OCI-LY1 (cell line): ENCODE data around the gene MMRN1.
"Not testable (repeated sequence)": the region's sequence is repeated elsewhere in the genome, so short reads cannot be mapped to it uniquely, and the experiment has no call there.

Experiments
- H2AFZ ChIP-seq: fragments of 200-600 bp; sonication (generic), shearing (Covaris generic); 2 replicates; pipeline ENCODE4 v1.6.0; 2014; ENCODE audit warnings: antibody characterized with exemption, mild to moderate bottlenecking, low read length
- H3F3A ChIP-seq: fragments of 200-600 bp; sonication (generic), shearing (Covaris generic); 2 replicates; pipeline ENCODE4 v1.6.0; 2014; ENCODE audit warnings: mild to moderate bottlenecking, antibody characterized with exemption, low read length, moderate library complexity; ENCODE audit not compliant: insufficient read depth
- H3K27ac ChIP-seq: fragments of 200-600 bp; sonication (generic); 2 replicates; pipeline ENCODE4 v1.5.1; 2014; ENCODE audit warnings: low read length, mixed run types, mild to moderate bottlenecking, low read depth; ENCODE audit not compliant: poor library complexity, severe bottlenecking
- H3K27me3 ChIP-seq: fragments of 200-600 bp; sonication (generic); 2 replicates; pipeline ENCODE4 v1.6.0; 2014; ENCODE audit warnings: antibody characterized with exemption, mild to moderate bottlenecking, low read length, moderate library complexity; ENCODE audit not compliant: insufficient read depth
- H3K36me3 ChIP-seq: fragments of 200-600 bp; sonication (generic); 2 replicates; pipeline ENCODE4 v1.6.1; 2014; ENCODE audit warnings: mild to moderate bottlenecking, antibody characterized with exemption, low read length, moderate library complexity, mixed read lengths; ENCODE audit not compliant: insufficient read depth
- H3K4me1 ChIP-seq: fragments of 200-600 bp; sonication (generic); 2 replicates; pipeline ENCODE4 v1.5.1; 2014; ENCODE audit warnings: mild to moderate bottlenecking, low read length, moderate library complexity; ENCODE audit not compliant: insufficient read depth, severe bottlenecking
- H3K4me2 ChIP-seq: fragments of 200-600 bp; sonication (generic), shearing (Covaris generic); 2 replicates; pipeline ENCODE4 v1.6.1; 2014; ENCODE audit warnings: low read length
- H3K4me3 ChIP-seq: fragments of 200-600 bp; sonication (generic); 2 replicates; pipeline ENCODE4 v1.5.1; 2014; ENCODE audit warnings: low read length, low read depth, mild to moderate bottlenecking, mixed read lengths; ENCODE audit not compliant: poor library complexity, severe bottlenecking
- H3K79me2 ChIP-seq: fragments of 200-600 bp; shearing (Covaris generic); 2 replicates; pipeline ENCODE4 v1.6.1; 2016; ENCODE audit warnings: mixed run types, low read length, mixed read lengths; ENCODE audit not compliant: insufficient read depth
- H3K9ac ChIP-seq: fragments of 200-600 bp; sonication (generic), shearing (Covaris generic); 2 replicates; pipeline ENCODE4 v1.6.1; 2014; ENCODE audit warnings: mild to moderate bottlenecking, low read length, mixed read lengths
- H3K9me2 ChIP-seq: fragments of 200-600 bp; sonication (generic), shearing (Covaris generic); 2 replicates; pipeline ENCODE4 v1.6.1; 2014; ENCODE audit warnings: low read depth, mild to moderate bottlenecking, low read length, mixed read lengths
- H3K9me3 ChIP-seq: fragments of 200-600 bp; shearing (Covaris generic); 2 replicates; pipeline ENCODE4 v1.6.1; 2014; ENCODE audit warnings: low read length, mixed read lengths
- H4K20me1 ChIP-seq: fragments of 200-600 bp; sonication (generic), shearing (Covaris generic); 2 replicates; pipeline ENCODE4 v1.6.0; 2016; ENCODE audit warnings: mild to moderate bottlenecking, low read length; ENCODE audit not compliant: insufficient read depth
- EZH2 ChIP-seq: fragments of 200-600 bp; sonication (generic), shearing (Covaris generic); IDR thresholded peaks from 2 replicates; pipeline ENCODE4 v1.8.0; 2017; ENCODE audit warnings: borderline replicate concordance, mixed run types, mild to moderate bottlenecking, antibody characterized with exemption, low read length, moderate library complexity, mixed read lengths
- TF ChIP-seq, protein P1 (sequence below): fragments of 200-600 bp; sonication (generic), shearing (Covaris generic); IDR thresholded peaks from 2 replicates; pipeline ENCODE4 v1.5.1; 2017; ENCODE audit warnings: mild to moderate bottlenecking, antibody characterized with exemption, low read length, moderate library complexity, mixed read lengths

Gene MMRN1

DNA sequence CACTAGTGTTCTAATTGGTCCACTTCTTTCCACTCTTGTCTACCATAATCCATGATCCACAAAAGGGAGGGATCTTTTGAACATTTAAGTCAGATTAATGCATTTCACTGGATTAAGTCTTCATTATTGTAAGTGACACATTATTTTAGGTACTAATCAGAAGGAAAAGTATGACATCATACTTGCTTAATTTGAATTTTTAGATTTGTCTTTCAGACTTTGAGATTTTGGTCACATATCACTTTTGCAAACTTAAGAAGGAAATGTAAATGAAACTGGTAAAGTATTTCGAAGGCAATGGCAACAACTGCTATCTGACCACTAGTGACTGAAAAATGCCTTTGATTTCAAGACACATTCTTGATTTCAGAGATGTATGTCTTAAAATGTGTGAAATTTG lies 5.2 kb downstream of the MMRN1 start:
- Histone ChIP-seq H3K27me3 (no peaks in the 10 kb centered on the region), H3K9ac (no peak overlapping the region)

DNA sequence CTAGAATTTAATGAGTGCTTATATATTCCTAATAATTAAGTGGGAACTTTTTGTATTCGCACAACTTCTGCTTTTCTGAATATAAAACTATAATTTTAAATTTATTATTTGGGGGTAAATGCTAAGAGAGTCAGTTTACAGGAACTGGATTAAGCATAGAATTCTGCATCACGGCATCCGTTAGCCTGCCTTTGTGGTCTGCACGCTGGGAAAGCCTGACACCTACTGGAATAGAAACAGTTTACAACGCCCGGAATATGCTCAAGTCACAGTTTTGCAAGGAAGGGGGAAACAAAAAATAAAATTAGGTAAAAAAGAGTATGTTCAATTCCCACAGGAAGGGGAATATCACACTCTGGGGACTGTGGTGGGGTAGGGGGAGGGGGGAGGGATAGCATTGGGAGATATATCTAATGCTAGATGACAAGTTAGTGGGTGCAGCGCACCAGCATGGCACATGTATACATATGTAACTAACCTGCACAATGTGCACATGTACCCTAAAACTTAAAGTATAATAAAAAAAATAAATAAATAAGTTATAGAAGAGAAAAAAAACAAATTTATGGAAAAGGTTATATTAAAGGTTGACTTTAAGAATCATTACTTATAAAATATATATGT lies 7.3 kb downstream of the MMRN1 start:
- H3K4me1 ChIP-seq, result peaks cover 16% of the 10 kb centered on the region
- not testable (repeated sequence) for H3K4me3 ChIP-seq, H4K20me1 ChIP-seq, H3K9ac ChIP-seq, H3K4me2 ChIP-seq, H3K36me3 ChIP-seq, H3K27me3 ChIP-seq, H3K27ac ChIP-seq, H3K9me2 ChIP-seq, H3F3A ChIP-seq, H3K9me3 ChIP-seq, H3K79me2 ChIP-seq, H2AFZ ChIP-seq
- TF ChIP-seq, protein P1, sequence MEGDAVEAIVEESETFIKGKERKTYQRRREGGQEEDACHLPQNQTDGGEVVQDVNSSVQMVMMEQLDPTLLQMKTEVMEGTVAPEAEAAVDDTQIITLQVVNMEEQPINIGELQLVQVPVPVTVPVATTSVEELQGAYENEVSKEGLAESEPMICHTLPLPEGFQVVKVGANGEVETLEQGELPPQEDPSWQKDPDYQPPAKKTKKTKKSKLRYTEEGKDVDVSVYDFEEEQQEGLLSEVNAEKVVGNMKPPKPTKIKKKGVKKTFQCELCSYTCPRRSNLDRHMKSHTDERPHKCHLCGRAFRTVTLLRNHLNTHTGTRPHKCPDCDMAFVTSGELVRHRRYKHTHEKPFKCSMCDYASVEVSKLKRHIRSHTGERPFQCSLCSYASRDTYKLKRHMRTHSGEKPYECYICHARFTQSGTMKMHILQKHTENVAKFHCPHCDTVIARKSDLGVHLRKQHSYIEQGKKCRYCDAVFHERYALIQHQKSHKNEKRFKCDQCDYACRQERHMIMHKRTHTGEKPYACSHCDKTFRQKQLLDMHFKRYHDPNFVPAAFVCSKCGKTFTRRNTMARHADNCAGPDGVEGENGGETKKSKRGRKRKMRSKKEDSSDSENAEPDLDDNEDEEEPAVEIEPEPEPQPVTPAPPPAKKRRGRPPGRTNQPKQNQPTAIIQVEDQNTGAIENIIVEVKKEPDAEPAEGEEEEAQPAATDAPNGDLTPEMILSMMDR, result peak; percentile 59

More for the DNA sequence above, 5.2 kb downstream of the MMRN1 start:
- Histone ChIP-seq H3K79me2 (peaks cover 6% of the 10 kb centered on the region; the same call in 1 of the 2 replicates), H3K27ac (peak overlapping the region; percentile 69), H2AFZ (no peak overlapping the region), H3F3A (no peaks in the 10 kb centered on the region), H3K4me1 (peaks cover 17% of the 10 kb centered on the region), H3K9me3 (no peaks in the 10 kb centered on the region), H3K4me2 (peak overlapping the region; percentile 8; the same call in 1 of the 2 replicates), H3K9me2 (no peaks in the 10 kb centered on the region), H4K20me1 (no peaks in the 10 kb centered on the region), H3K36me3 (no peaks in the 10 kb centered on the region), H3K4me3 (no peak overlapping the region)
- no peak for TF ChIP-seq EZH2
- TF ChIP-seq, protein P1, result no peak

DNA sequence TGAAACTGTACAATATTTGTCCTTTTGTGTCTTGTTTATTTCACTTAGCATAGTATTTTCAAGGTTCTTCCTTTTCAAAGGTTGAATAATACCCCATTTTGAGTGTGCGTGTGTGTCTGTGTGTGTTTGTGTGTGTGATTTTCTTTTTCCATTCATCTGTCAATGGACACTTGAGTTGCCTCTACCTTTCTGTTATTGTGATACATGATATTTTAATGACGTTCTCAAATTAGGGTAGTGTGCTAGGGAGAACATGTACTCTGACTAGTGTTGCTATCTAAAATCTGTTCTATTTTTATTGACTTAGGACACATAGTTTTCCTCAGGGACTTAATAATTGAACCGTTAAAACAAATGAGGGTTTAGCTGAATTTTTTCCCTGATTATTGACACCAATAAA lies 9.9 kb downstream of the MMRN1 start:
- H3K27me3 ChIP-seq, result no peaks in the 10 kb centered on the region
- H3K9me2 ChIP-seq, result no peaks in the 10 kb centered on the region
- no peak for TF ChIP-seq EZH2
- TF ChIP-seq, protein P1, result no peak
- no peak overlapping the region for H2AFZ ChIP-seq
- no peaks in the 10 kb centered on the region for H4K20me1 ChIP-seq
- H3K4me3 ChIP-seq, result no peak overlapping the region
- H3K9ac ChIP-seq, result no peak overlapping the region
- no peak overlapping the region for H3K4me2 ChIP-seq
- no peaks in the 10 kb centered on the region for H3F3A ChIP-seq
- no peak overlapping the region for H3K27ac ChIP-seq
- peaks cover 5% of the 10 kb centered on the region for H3K4me1 ChIP-seq
- H3K9me3 ChIP-seq, result no peaks in the 10 kb centered on the region
- no peaks in the 10 kb centered on the region for H3K79me2 ChIP-seq
- H3K36me3 ChIP-seq, result no peaks in the 10 kb centered on the region
